Stimulated activated CD8-positive, alpha-beta memory T cell treated with anti-CD3 and anti-CD28 coated beads, Interleukin-2, amount 100 ng/mL, for 1 hour (primary cell): ENCODE measurements around the gene HOXB6.

Experiments
- DNase-seq, 2 donors: peaks; one replicate each; pipeline ENCODE4 v3.0.0-alpha.2; 2020; ENCODE audit warnings: low read depth in 2 of 2

HOXB6 gene

GRCh38 chr17:48565925-48566710 lies 38.7 kb downstream of the HOXB6 start:
- no peak for DNase-seq

GRCh38 chr17:48565022-48565554 lies 39.7 kb downstream of the HOXB6 start:
- no peak for DNase-seq

- DNase-seq, result no peak
Observed at GRCh38 chr17:48564188-48565021, 40.4 kb downstream of the HOXB6 start.

GRCh38 chr17:48563867-48564187 lies 41.0 kb downstream of the HOXB6 start:
- DNase-seq, result no peak

GRCh38 chr17:48563385-48563838 lies 41.4 kb downstream of the HOXB6 start:
- DNase-seq, result no peak

GRCh38 chr17:48562934-48563333 lies 41.9 kb downstream of the HOXB6 start:
- no peak for DNase-seq

GRCh38 chr17:48561884-48562810 lies 42.6 kb downstream of the HOXB6 start:
- no peak for DNase-seq

GRCh38 chr17:48559840-48560817 lies 44.7 kb downstream of the HOXB6 start:
- no peak for DNase-seq

GRCh38 chr17:48559122-48559839 lies 45.5 kb downstream of the HOXB6 start:
- DNase-seq, result no peak

- no peak for DNase-seq
Observed at GRCh38 chr17:48558831-48559121, 46.0 kb downstream of the HOXB6 start.

GRCh38 chr17:48558057-48558830 lies 46.5 kb downstream of the HOXB6 start:
- no peak for DNase-seq

- DNase-seq, result no peak
Observed at GRCh38 chr17:48556576-48557401, 48.0 kb downstream of the HOXB6 start.

GRCh38 chr17:48556229-48556575 lies 48.6 kb downstream of the HOXB6 start:
- DNase-seq, result no peak

GRCh38 chr17:48555258-48556228 lies 49.2 kb downstream of the HOXB6 start:
- no peak for DNase-seq

- DNase-seq, result no peak
Observed at GRCh38 chr17:48554412-48555257, 50.2 kb downstream of the HOXB6 start.

- no peak for DNase-seq
Observed at GRCh38 chr17:48553826-48554225, 51.0 kb downstream of the HOXB6 start.
